GM23338 (cell line): ENCODE measurements around the gene GOLGA6C.

Experiments
- CTCF ChIP-seq, 2 experiments: fragments of 200-600 bp in 1 of 2; sonication (generic) in 1 of 2; conservative IDR thresholded peaks; 2 replicates each; pipeline versions ENCODE4 v1.5.1 to v1.6.1; 2016 to 2017; ENCODE audit warnings: antibody characterized with exemption in 2 of 2, low read depth in 2 of 2, mild to moderate bottlenecking in 2 of 2, moderate library complexity in 1 of 2
- POLR2AphosphoS5 ChIP-seq: IDR thresholded peaks from 2 replicates; pipeline ENCODE4 v1.6.1; 2016; ENCODE audit warnings: antibody characterized with exemption, low read depth
- TF ChIP-seq, protein P1 (sequence below): IDR thresholded peaks from one replicate; pipeline ENCODE4 v1.6.1; 2018; ENCODE audit warnings: antibody characterized with exemption; ENCODE audit not compliant: unreplicated experiment

GRCh38 chr15:75235760-75236729 is 22.1 kb upstream of the GOLGA6C start:
- TF ChIP-seq CTCF (conservative IDR thresholded peaks at IDR 0.05; ENCODE audit: low read depth in 2 of 2) (no peak), POLR2AphosphoS5 (no peak)
- TF ChIP-seq, protein P1, sequence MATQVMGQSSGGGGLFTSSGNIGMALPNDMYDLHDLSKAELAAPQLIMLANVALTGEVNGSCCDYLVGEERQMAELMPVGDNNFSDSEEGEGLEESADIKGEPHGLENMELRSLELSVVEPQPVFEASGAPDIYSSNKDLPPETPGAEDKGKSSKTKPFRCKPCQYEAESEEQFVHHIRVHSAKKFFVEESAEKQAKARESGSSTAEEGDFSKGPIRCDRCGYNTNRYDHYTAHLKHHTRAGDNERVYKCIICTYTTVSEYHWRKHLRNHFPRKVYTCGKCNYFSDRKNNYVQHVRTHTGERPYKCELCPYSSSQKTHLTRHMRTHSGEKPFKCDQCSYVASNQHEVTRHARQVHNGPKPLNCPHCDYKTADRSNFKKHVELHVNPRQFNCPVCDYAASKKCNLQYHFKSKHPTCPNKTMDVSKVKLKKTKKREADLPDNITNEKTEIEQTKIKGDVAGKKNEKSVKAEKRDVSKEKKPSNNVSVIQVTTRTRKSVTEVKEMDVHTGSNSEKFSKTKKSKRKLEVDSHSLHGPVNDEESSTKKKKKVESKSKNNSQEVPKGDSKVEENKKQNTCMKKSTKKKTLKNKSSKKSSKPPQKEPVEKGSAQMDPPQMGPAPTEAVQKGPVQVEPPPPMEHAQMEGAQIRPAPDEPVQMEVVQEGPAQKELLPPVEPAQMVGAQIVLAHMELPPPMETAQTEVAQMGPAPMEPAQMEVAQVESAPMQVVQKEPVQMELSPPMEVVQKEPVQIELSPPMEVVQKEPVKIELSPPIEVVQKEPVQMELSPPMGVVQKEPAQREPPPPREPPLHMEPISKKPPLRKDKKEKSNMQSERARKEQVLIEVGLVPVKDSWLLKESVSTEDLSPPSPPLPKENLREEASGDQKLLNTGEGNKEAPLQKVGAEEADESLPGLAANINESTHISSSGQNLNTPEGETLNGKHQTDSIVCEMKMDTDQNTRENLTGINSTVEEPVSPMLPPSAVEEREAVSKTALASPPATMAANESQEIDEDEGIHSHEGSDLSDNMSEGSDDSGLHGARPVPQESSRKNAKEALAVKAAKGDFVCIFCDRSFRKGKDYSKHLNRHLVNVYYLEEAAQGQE, result no peak
